Endothelial cell (in vitro differentiated cells): ENCODE data around the gene IL13. TPM values are rescaled to one million over a fixed set of nuclear protein-coding genes. Genes with fewer than 3 reads are reported as not detected.

ENCODE experiments used
- DNase-seq: peaks from one replicate; pipeline ENCODE4 v3.0.0; 2021; ENCODE audit warnings: low spot score
- H3K27ac Mint-ChIP-seq: one replicate; pipeline ENCODE4 v1.8.0; 2021; ENCODE audit warnings: mixed read lengths, inconsistent platforms; ENCODE audit not compliant: unreplicated experiment
- H3K27me3 Mint-ChIP-seq: one replicate; pipeline ENCODE4 v1.8.0; 2021; ENCODE audit warnings: mild to moderate bottlenecking, moderate library complexity, mixed read lengths, inconsistent platforms; ENCODE audit not compliant: unreplicated experiment
- H3K36me3 Mint-ChIP-seq: one replicate; pipeline ENCODE4 v1.8.0; 2021; ENCODE audit warnings: mild to moderate bottlenecking, low read depth, mixed read lengths, inconsistent platforms; ENCODE audit not compliant: unreplicated experiment
- H3K4me1 Mint-ChIP-seq: one replicate; pipeline ENCODE4 v1.8.0; 2021; ENCODE audit warnings: mild to moderate bottlenecking, mixed read lengths, inconsistent platforms; ENCODE audit not compliant: unreplicated experiment
- H3K4me3 Mint-ChIP-seq: one replicate; pipeline ENCODE4 v1.8.0; 2021; ENCODE audit warnings: mild to moderate bottlenecking, mixed read lengths, inconsistent platforms; ENCODE audit not compliant: unreplicated experiment
- H3K9me3 Mint-ChIP-seq: one replicate; pipeline ENCODE4 v1.8.0; 2021; ENCODE audit warnings: mixed read lengths, inconsistent platforms; ENCODE audit not compliant: unreplicated experiment
- total RNA-seq: library from RNA; stranded (reverse); fragmentation: NEBNext Ultra II Directional; extraction: Animal tissue kit (Norgen Biotek cat#: 25700); gene quantifications from one replicate; pipeline ENCODE4 v1.2.1, GENCODE V29; 2021; ENCODE audit not compliant: unreplicated experiment
- TF ChIP-seq, protein P1 (sequence below): fragments of 200-600 bp; sonication (generic); IDR thresholded peaks from one replicate; pipeline ENCODE4 v1.5.0; 2021; ENCODE audit warnings: antibody characterized with exemption; ENCODE audit not compliant: unreplicated experiment

Gene IL13
- total RNA-seq, 1 donor from 2014 or later = not detected

DNA sequence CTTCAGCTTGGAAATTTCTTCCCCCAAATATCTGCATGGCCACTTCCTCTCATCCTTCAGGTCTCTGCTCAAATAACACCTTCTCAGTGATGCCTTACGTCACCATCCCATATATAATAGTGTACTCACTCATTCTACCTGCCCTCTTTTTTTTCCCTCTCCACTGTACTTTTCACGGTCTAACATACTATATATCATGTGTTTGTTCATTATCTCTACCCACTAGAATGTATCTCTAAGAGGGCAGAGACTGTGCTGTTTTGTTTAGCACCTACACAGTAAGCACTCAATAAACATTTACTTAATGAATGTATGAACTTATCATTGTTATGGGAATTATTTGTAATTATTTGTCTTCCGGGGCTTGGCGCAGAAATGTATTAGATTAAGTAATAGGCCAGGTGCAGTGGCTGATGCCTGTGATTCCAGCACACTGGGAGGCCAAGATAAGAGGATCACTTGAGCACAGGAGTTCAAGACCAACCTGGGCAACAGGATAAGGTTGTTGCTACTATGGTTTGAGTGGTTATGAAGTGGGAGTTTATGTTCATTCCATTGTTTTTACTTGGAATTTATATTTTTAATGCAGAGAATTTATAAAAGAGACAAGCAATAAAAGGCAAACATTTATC is 6.0 kb upstream of the IL13 start:
- H3K27me3 Mint-ChIP-seq = peaks cover 8% of the 10 kb centered on the region
- DNase-seq = no peak

DNA sequence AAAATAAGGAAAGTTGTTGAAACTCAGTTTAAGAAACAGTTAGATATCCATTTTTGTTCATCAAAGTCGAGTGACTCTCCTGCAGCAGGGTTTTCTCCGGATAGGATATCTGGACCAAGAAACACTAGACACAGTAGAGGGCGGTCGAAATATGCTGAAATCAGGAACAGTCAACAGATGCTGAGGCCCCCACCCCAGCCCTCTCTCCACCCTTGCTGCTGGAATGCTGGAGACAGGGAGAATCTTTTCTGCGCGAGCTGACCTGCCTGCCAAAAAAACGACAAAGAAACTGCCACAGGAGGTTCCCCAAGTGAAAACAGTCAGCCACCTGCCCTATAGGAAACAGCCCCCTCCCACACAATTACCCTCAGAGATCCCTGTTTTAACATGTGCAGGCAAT is 4.3 kb upstream of the IL13 start:
- no peaks in the 10 kb centered on the region for H3K4me1 Mint-ChIP-seq
- H3K27me3 Mint-ChIP-seq = peaks cover 13% of the 10 kb centered on the region
- H3K4me3 Mint-ChIP-seq = no peak overlapping the region
- DNase-seq = no peak
- TF ChIP-seq, protein P1, sequence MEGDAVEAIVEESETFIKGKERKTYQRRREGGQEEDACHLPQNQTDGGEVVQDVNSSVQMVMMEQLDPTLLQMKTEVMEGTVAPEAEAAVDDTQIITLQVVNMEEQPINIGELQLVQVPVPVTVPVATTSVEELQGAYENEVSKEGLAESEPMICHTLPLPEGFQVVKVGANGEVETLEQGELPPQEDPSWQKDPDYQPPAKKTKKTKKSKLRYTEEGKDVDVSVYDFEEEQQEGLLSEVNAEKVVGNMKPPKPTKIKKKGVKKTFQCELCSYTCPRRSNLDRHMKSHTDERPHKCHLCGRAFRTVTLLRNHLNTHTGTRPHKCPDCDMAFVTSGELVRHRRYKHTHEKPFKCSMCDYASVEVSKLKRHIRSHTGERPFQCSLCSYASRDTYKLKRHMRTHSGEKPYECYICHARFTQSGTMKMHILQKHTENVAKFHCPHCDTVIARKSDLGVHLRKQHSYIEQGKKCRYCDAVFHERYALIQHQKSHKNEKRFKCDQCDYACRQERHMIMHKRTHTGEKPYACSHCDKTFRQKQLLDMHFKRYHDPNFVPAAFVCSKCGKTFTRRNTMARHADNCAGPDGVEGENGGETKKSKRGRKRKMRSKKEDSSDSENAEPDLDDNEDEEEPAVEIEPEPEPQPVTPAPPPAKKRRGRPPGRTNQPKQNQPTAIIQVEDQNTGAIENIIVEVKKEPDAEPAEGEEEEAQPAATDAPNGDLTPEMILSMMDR = no peak
- peaks cover under 1% of the 10 kb centered on the region for H3K36me3 Mint-ChIP-seq
- no peak overlapping the region for H3K27ac Mint-ChIP-seq
- H3K9me3 Mint-ChIP-seq = no peaks in the 10 kb centered on the region

More for the DNA sequence above, 6.0 kb upstream of the IL13 start:
- TF ChIP-seq, protein P1 = no peak
- Mint-ChIP-seq H3K9me3 (peaks cover 4% of the 10 kb centered on the region), H3K4me1 (no peaks in the 10 kb centered on the region), H3K36me3 (peaks cover 8% of the 10 kb centered on the region), H3K4me3 (no peak overlapping the region), H3K27ac (no peak overlapping the region)

DNA sequence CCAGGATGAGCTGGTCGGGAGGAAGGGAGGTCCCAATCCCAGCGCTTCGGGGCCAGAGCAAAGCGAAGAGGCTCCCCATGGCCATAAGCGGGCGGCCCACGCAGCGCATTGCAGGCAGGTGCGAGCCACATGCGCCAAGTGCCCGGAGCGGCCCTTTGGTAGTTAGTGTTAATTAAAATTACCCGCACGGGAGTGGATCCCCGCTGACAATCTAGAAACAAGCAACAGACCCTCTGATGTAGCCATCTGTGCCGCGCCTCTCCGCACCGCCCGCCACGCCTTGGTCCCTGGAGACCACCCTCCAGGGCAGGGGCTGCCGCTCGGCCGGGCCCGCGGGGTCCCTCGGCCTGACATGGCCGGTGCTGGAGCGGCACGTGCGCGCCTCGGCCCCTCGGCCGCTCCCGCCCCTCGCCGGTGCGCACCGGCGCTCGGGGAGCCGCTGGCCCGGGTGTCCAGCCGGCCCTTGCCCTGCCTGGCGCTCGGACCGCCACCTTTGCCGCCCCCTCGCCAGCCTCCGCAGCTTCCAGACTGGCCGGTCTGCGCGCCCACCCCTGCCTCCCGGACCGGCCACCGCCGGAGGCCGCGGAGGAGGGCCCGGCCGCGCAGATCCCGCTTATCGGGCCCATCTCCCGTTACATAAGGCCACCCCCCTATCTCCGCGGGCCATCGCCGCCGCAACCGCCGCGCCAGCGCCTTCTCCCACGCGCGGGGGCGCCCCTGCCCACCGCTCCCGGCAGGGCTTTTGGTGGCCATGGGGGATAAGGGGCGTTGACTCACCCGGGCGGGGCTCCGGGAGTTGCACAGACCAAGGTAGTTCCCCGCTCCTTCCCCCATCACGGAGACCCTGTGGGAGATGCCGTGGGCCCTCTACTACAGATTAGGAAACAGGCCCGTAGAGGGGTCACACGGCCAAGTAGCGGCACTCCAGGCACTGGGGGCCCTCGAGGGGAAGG is 1.9 kb upstream of the IL13 start:
- no peaks in the 10 kb centered on the region for H3K4me1 Mint-ChIP-seq
- no peak overlapping the region for H3K27ac Mint-ChIP-seq
- TF ChIP-seq, protein P1 = no peak
- no peaks in the 10 kb centered on the region for H3K36me3 Mint-ChIP-seq
- no peak overlapping the region for H3K4me3 Mint-ChIP-seq
- peaks cover 15% of the 10 kb centered on the region for H3K27me3 Mint-ChIP-seq
- no peaks in the 10 kb centered on the region for H3K9me3 Mint-ChIP-seq
- no peak for DNase-seq

DNA sequence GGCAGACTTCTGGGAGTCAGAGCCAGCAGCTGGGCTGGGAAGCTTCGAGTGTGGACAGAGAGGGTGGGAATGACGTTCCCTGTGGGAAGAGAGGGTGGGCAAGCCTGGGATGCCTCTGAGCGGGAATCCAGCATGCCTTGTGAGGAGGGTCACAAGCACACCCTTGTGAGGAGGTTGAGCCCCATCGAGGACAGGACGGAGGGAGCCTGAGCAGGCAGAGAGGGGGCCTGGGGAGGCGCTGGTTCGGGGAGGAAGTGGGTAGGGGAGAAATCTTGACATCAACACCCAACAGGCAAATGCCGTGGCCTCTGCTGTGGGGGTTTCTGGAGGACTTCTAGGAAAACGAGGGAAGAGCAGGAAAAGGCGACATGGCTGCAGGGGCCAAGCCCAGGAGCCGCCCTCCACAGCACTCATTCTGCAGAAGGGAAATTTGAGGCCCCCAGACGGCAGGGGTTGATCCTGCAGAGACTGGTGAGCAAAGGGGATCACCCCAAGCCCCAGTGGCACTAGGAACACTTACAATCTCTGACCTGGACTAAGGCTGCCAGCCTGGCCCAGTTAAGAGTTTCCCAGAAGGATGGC is 1.1 kb upstream of the IL13 start:
- Mint-ChIP-seq H3K4me3 (no peak overlapping the region), H3K4me1 (no peaks in the 10 kb centered on the region), H3K27me3 (peaks cover 15% of the 10 kb centered on the region), H3K36me3 (no peaks in the 10 kb centered on the region), H3K27ac (no peak overlapping the region), H3K9me3 (no peaks in the 10 kb centered on the region)
- TF ChIP-seq, protein P1 = no peak
- DNase-seq = no peak
